Astrocyte (in vitro differentiated cells and primary cell): ENCODE results near the gene LMO7. TPM values are rescaled to one million over a fixed set of nuclear protein-coding genes. Genes with fewer than 3 reads are reported as not detected.

Experiments
- DNase-seq: peaks from one replicate; pipeline ENCODE4 v3.0.0-alpha.2; 2010; ENCODE audit warnings: low read depth
- FAIRE-seq: peaks from 2 replicates; lab custom pipeline; 2011; peaks lifted over from hg19 to GRCh38; lab: Jason Lieb, UNC
- H2AFZ ChIP-seq: 2 replicates; pipeline ENCODE4 v1.6.0; 2012; ENCODE audit warnings: low read depth, low read length, inconsistent platforms
- H3K27ac ChIP-seq: 2 replicates; pipeline ENCODE4 v1.5.1; 2011; ENCODE audit warnings: low read depth, low read length, inconsistent platforms
- H3K27me3 ChIP-seq: 2 replicates; pipeline ENCODE4 v1.6.0; 2011; ENCODE audit warnings: low read length, inconsistent platforms; ENCODE audit not compliant: insufficient read depth
- H3K36me3 ChIP-seq: 2 replicates; pipeline ENCODE4 v1.5.1; 2011; ENCODE audit warnings: low read length, inconsistent platforms; ENCODE audit not compliant: insufficient read depth
- H3K4me1 ChIP-seq: 2 replicates; pipeline ENCODE4 v1.5.1; 2011; ENCODE audit warnings: low read length, inconsistent platforms; ENCODE audit not compliant: insufficient read depth
- H3K4me2 ChIP-seq: 2 replicates; pipeline ENCODE4 v1.6.0; 2012; ENCODE audit warnings: low read length, inconsistent platforms
- H3K4me3 ChIP-seq: 2 replicates; pipeline ENCODE4 v1.5.1; 2011; ENCODE audit warnings: low read depth, mild to moderate bottlenecking, low read length, inconsistent platforms; ENCODE audit not compliant: insufficient read depth
- H3K79me2 ChIP-seq: 2 replicates; pipeline ENCODE4 v1.6.0; 2012; ENCODE audit warnings: mild to moderate bottlenecking, low read length, inconsistent platforms; ENCODE audit not compliant: insufficient read depth
- H3K9ac ChIP-seq: 2 replicates; pipeline ENCODE4 v1.6.0; 2012; ENCODE audit warnings: mild to moderate bottlenecking, low read length, inconsistent platforms
- H3K9me3 ChIP-seq: 2 replicates; pipeline ENCODE4 v1.5.1; 2012; ENCODE audit warnings: low read depth, mild to moderate bottlenecking, low read length, inconsistent platforms; ENCODE audit not compliant: insufficient read depth
- H4K20me1 ChIP-seq: 2 replicates; pipeline ENCODE4 v1.6.0; 2012; ENCODE audit warnings: low read length, inconsistent platforms; ENCODE audit not compliant: insufficient read depth
- H3K27ac Mint-ChIP-seq: one replicate; pipeline ENCODE4 v1.8.0; 2021; ENCODE audit warnings: mild to moderate bottlenecking, mixed read lengths; ENCODE audit not compliant: unreplicated experiment
- H3K27me3 Mint-ChIP-seq: one replicate; pipeline ENCODE4 v1.8.0; 2021; ENCODE audit warnings: low read depth, mixed read lengths; ENCODE audit not compliant: unreplicated experiment
- H3K36me3 Mint-ChIP-seq: one replicate; pipeline ENCODE4 v1.8.0; 2021; ENCODE audit warnings: low read depth, mixed read lengths; ENCODE audit not compliant: unreplicated experiment
- H3K4me1 Mint-ChIP-seq: one replicate; pipeline ENCODE4 v1.8.0; 2021; ENCODE audit warnings: low read depth, mixed read lengths; ENCODE audit not compliant: unreplicated experiment
- H3K4me3 Mint-ChIP-seq: one replicate; pipeline ENCODE4 v1.8.0; 2021; ENCODE audit warnings: mild to moderate bottlenecking, moderate library complexity, mixed read lengths; ENCODE audit not compliant: unreplicated experiment
- H3K9me3 Mint-ChIP-seq: one replicate; pipeline ENCODE4 v1.8.0; 2021; ENCODE audit warnings: mild to moderate bottlenecking, mixed read lengths; ENCODE audit not compliant: unreplicated experiment
- EZH2 ChIP-seq: IDR thresholded peaks from 2 replicates; pipeline ENCODE4 v1.6.1; 2012; ENCODE audit warnings: mild to moderate bottlenecking, low read length, inconsistent platforms; ENCODE audit not compliant: insufficient read depth
- total RNA-seq: library from RNA; stranded (reverse); gene quantifications from 2 replicates; pipeline ENCODE4 v1.2.1, GENCODE V29; 2021
- TF ChIP-seq, protein P1 (sequence below): IDR thresholded peaks from 2 replicates; pipeline ENCODE4 v1.5.1; 2011; ENCODE audit warnings: low read depth, mild to moderate bottlenecking, inconsistent platforms, low read length, moderate library complexity; ENCODE audit not compliant: insufficient read depth

Gene LMO7
- total RNA-seq, 1 donor from 2014 or later = 52.2 TPM

DNA sequence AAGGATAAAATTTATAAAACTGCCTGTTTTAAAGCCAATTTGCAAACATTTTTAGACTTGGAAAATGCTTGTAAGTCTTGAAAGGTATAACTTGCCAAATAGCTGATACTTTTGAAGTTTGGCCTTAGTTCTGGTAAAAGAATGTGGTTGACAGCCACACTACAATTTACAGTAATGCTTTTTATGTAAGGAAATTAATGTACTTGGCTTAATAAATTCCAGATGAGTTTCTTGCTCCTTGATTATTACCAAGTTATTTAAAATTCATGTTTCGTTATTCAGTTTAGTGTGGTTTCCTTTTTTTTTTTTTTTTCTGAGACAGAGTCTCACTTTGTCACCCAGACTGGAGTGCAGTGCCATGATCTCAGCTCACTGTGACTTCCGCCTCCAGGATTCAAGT, 14.9 kb downstream of the LMO7 start:
- Histone ChIP-seq H3K27ac (no peak overlapping the region), H3K36me3 (peaks cover 22% of the 10 kb centered on the region), H3K4me1 (peaks cover 12% of the 10 kb centered on the region), H2AFZ (no peak overlapping the region), H3K9me3 (no peaks in the 10 kb centered on the region), H4K20me1 (peaks cover 88% of the 10 kb centered on the region), H3K9ac (no peak overlapping the region), H3K27me3 (no peaks in the 10 kb centered on the region), H3K4me3 (no peak overlapping the region), H3K4me2 (no peak overlapping the region), H3K79me2 (peaks cover 98% of the 10 kb centered on the region)
- Mint-ChIP-seq H3K36me3 (peaks cover 5% of the 10 kb centered on the region), H3K27me3 (no peaks in the 10 kb centered on the region), H3K4me3 (no peak overlapping the region), H3K27ac (no peak overlapping the region), H3K4me1 (peaks cover 8% of the 10 kb centered on the region), H3K9me3 (no peaks in the 10 kb centered on the region)
- FAIRE-seq (peak; percentile 9), DNase-seq (peak; percentile 55)
- TF ChIP-seq, protein P1, sequence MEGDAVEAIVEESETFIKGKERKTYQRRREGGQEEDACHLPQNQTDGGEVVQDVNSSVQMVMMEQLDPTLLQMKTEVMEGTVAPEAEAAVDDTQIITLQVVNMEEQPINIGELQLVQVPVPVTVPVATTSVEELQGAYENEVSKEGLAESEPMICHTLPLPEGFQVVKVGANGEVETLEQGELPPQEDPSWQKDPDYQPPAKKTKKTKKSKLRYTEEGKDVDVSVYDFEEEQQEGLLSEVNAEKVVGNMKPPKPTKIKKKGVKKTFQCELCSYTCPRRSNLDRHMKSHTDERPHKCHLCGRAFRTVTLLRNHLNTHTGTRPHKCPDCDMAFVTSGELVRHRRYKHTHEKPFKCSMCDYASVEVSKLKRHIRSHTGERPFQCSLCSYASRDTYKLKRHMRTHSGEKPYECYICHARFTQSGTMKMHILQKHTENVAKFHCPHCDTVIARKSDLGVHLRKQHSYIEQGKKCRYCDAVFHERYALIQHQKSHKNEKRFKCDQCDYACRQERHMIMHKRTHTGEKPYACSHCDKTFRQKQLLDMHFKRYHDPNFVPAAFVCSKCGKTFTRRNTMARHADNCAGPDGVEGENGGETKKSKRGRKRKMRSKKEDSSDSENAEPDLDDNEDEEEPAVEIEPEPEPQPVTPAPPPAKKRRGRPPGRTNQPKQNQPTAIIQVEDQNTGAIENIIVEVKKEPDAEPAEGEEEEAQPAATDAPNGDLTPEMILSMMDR = no peak
- no peak for TF ChIP-seq EZH2

DNA sequence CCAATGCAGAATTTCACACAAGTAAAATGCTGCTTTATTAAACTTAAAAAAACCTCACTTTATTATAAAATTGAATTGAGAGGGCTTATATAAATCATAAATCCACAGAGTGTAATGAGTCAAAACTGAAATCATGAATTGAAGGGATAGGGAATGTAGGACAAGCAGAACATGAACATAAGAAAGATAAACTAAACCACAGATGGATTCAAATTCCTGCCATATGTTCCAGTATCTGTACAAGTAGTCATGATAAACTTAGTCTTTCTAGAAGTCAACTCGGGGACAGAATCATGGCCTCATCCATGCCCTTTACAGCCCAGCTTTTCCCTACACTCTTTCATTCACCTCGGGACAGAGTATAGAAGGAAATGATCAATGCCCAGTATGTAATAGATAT, 16.6 kb downstream of the LMO7 start:
- Mint-ChIP-seq H3K27ac (no peak overlapping the region), H3K27me3 (no peaks in the 10 kb centered on the region), H3K36me3 (peaks cover 5% of the 10 kb centered on the region), H3K4me1 (peaks cover 15% of the 10 kb centered on the region), H3K9me3 (no peaks in the 10 kb centered on the region), H3K4me3 (no peak overlapping the region)
- Histone ChIP-seq H4K20me1 (peaks cover 90% of the 10 kb centered on the region), H3K4me3 (no peak overlapping the region), H2AFZ (no peak overlapping the region), H3K36me3 (peaks cover 22% of the 10 kb centered on the region), H3K9ac (no peak overlapping the region), H3K9me3 (no peaks in the 10 kb centered on the region), H3K4me1 (peaks cover 18% of the 10 kb centered on the region), H3K79me2 (peaks cover 99% of the 10 kb centered on the region), H3K27me3 (no peaks in the 10 kb centered on the region), H3K27ac (no peak overlapping the region), H3K4me2 (no peak overlapping the region)
- DNase-seq = no peak
- FAIRE-seq = no peak
- no peak for TF ChIP-seq EZH2
- TF ChIP-seq, protein P1 = no peak

DNA sequence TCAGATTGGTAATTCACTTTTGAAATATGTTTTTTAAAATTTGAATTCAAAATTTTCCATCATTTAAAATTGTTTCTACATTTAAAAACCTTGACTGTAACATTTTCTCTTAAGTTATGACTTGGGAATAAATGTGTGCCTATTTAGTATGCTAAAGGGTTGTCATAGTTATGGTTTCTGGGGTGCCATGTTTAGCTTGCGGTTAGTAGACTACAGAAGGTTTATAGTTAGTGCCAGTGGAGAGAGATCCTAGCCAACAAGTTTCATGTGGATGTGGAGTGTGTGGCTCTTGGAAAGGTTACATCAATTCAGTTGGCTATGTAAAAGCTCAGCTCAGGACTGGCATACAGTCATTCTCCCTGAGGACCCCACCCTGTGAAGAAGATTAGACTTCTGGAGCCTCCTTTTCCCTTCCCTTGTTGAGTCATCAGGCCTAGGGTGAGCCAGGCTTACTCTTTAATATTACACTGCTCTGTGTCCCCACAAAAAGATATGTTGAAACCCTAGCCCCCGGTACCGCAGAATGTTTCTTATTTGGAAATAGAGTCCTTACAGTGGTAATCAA, 20.4 kb downstream of the LMO7 start:
- Histone ChIP-seq H3K4me3 (no peak overlapping the region), H3K27ac (no peak overlapping the region), H3K9ac (no peak overlapping the region), H3K4me1 (peaks cover 15% of the 10 kb centered on the region), H3K36me3 (peaks cover 20% of the 10 kb centered on the region), H2AFZ (no peak overlapping the region), H4K20me1 (peaks cover 81% of the 10 kb centered on the region), H3K4me2 (no peak overlapping the region), H3K9me3 (no peaks in the 10 kb centered on the region), H3K79me2 (peaks cover 98% of the 10 kb centered on the region), H3K27me3 (no peaks in the 10 kb centered on the region)
- H3K36me3 Mint-ChIP-seq = peaks cover 4% of the 10 kb centered on the region
- FAIRE-seq = peak; percentile 26
- no peak overlapping the region for H3K27ac Mint-ChIP-seq
- H3K4me1 Mint-ChIP-seq = peaks cover 17% of the 10 kb centered on the region
- H3K4me3 Mint-ChIP-seq = no peak overlapping the region
- no peaks in the 10 kb centered on the region for H3K27me3 Mint-ChIP-seq
- no peak for DNase-seq
- TF ChIP-seq EZH2 = no peak
- TF ChIP-seq, protein P1 = no peak
- peaks cover 2% of the 10 kb centered on the region for H3K9me3 Mint-ChIP-seq
